GM21423 (cell line): ENCODE data around the gene LPAR5.

ENCODE experiments used
- ATAC-seq: cut with Tn5 transposase; IDR thresholded peaks from one replicate; pipeline ENCODE4 v1.9.1; 2021; ENCODE audit warnings: mild to moderate bottlenecking, moderate library complexity; ENCODE audit not compliant: unreplicated experiment

Gene LPAR5

DNA sequence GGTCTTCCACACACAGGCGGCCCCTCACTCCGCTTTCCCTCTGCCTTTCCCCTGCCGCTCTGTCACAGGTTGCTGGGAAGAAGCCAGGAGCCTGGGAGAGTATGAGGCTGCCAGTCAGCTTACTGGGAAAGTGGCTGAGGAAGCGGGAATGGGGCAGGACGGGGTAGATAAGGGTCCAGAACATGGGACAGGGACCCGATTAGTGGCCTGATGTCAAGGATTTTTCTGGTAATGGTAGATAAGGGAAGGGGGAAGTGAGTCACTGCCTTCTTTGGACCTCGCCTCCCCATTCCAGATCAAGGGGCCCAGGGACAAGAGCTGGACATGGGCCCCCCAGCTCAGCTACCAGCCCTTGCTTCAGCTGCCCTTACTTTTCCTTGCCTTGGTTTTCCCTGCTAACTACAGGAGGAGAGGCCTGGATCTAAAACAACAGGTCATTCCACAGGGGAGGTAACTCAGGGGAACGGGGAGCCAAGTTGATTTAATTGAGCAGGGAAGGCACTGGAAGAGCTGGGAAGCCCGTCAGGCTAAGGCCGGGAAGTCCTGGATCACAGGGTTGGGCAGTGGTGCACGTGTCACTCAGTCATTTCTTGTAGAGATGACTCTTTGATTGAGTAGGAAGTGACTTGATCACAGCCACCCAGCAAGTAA is 3.5 kb upstream of the LPAR5 start:
- ATAC-seq, result no peak

- no peak for ATAC-seq
Measured at GRCh38 chr12:6638305-6638704, 2.5 kb upstream of the LPAR5 start.

DNA sequence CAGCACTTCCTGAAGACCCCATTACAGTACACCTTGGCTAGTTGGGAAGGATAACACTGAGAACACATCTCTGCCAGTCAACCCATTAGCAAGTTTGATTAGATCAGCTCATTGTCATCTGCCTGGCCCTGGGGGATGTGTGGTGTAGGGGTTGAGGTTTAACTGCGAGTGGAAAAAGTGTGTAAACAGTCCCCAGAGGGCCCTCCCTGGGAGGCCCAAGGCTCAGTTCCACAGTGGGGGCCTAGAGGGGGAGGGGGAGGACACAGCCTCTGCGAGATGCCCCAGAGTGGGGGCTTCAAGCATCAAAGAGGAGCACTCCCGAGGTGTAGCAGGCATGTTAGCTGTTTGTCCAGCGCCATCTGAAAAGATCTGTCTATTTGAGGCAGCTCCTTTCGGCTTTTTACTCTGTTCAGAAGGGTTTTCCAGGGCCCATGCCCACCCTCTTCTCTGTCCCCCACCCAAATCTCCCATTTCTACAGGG is 344 bp downstream of the LPAR5 start:
- peak; percentile 38 for ATAC-seq

DNA sequence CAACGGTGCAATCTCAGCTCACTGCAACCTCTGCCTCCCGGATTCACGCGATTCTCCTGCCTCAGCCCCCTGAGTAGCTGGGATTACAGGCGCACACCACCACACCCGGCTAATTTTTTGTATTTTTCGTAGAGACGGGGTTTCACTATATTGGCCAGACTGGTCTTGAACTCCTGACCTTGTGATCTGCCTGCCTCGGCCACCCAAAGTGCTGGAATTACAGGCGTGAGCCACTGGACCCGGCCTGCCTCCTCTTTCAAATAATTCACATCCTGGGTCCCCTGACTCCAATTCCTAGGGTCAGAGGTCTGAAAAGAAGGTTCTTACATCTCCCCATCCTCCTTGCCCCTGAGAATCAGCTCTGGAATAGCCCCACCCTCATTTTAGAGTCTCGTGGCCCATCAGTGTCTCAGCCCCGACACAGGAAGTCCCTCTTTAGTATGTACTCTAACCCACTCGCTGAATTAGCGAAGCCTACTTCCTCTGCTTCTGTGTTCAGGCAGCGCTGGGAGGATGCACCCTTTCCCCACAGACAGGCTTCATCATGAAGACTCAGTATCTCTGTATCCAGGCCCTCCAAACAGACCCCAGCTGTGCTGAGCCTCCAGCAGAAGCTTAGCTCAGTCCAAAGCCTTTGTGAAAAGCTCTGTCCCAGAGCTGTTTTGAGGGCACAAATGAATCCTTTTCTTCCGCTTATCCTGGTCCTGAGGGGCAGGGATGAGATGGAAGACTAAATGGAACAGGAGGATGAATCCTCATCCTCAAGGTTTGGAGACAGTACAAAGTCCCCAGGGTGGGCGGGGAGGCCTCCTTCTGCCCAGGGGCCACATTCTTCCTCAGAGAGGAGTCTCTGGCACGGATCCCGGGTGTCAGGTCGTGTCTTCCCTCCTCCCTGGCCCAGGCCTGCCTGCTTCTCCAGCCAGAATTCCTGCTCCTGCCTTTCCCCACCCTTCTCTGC is 3.5 kb downstream of the LPAR5 start:
- ATAC-seq, result peak; percentile 58

DNA sequence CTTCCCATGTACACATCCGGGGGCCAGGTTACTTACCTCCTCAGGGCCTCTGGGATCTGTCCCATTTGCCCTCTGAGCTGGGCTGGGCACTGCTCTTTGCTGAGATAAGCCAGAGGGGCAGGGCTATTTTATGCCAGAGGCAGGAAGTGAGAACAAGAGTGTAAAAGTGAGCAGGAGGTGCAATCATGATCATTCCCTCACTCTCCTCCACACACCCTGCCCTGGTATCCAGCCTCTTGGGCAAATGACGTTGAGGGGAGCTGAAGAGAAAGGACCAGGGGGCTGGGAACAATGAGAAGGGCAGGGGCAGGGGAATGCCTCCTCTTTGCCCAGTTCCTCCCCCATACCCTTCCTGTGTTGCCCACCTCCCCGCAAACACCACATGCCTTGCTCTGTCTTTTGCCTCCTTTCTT is 4.2 kb downstream of the LPAR5 start:
- no peak for ATAC-seq

- no peak for ATAC-seq
Measured at GRCh38 chr12:6630736-6631135, 5.0 kb downstream of the LPAR5 start.

DNA sequence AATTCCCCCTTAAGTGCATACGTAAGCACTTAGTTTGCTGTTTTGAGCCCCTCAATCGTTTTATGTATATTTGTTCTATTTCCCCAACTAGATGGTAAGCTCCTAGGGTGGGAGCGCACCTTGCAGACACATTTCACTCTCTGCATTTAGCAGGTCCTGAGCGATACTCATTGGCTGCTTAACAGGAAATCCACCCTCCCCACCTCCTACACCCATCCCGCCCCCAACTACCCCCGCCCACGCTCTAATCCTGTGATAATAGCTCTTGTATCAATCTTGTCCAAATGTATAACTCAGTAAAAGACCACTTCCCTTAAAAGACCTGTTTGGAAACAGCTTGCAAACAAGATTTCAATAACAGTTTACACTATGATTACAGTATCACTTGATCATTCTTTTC is 8.1 kb downstream of the LPAR5 start:
- no peak for ATAC-seq

DNA sequence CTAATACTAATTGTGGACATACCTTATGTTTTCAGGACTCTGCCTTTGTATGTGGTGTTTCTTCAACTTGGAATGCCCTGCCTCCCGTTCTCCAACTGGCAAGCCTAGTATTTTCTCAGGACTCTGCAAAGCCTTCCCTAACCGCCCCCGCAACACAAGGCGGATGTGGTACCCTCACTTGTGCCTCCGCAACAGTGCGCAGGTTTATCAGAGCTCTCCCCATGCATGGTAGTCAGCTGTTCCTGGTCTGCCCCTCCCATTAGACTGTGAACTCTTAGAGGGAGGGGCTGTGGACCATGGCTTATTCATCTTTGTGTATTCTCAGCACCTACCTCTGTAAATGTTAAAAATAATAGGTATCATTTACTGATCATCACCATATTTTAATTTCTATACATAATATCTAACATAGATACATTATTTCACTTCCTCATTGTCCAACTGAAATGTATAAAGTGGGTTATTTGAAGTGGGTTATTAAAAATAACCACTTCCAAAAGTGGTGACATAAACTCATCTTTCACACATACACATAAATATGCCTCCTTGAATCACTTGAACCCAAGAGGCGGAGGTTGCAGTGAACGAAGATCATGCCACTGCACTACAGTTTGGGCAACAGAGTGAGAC is 9.0 kb downstream of the LPAR5 start:
- no peak for ATAC-seq

DNA sequence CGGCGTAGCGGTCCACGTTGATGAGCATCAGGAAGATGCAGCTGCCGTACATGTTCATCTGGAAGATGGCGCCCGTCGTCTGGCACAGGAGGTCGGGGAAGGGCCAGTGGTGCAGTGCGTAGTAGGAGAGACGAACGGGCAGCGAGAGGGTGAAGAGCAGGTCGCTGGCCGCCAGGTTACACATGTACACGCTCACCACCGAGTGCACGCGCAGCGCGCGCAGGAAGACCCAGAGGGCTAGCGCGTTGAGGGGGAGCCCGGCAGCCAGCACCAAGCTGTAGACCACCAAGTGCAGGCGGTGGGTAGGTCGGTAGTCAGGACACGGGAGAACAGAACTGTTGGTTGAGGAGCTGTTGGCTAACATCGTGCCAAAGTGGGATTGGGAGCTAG is 14.9 kb downstream of the LPAR5 start:
- ATAC-seq, result no peak

DNA sequence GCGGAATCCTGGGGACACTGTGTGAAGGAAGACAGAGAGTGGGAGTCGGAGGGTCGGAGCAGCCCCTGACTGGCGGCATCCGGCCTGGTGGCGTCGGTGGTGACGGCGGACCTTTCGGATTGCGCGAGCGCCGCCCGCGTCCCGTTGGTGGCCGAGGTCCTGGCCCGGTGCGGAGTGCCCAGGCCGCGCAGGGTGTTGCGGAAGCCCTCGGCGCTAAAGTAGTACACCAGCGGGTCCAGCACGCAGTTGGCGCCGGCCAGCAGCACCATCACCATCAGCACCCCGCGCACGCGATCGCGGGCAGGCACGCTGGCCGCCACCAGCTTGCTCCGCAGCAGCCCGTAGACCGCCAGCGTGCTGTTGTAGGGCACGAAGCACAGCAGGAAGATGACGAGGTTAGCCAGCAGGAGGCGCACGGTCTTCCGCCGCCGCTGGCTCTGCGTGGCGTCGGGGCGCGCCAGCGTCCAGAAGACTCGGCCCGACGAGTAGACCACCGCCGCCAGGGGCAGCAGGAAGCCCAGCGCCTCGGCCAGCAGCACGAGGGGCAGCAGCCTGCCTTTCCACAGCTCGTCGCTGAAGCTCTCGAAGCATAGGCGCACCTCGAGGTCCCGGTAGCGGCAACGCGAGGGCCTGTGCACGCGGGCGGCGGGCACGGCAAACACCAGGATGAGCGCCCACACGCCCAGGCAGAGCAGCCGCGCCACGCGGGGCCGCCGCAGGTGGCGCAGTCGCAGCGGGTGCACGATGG is 15.4 kb downstream of the LPAR5 start:
- no peak for ATAC-seq

- no peak for ATAC-seq
Measured at GRCh38 chr12:6618483-6619225, 17.1 kb downstream of the LPAR5 start.

- no peak for ATAC-seq
Measured at GRCh38 chr12:6615802-6616201, 20.0 kb downstream of the LPAR5 start.

DNA sequence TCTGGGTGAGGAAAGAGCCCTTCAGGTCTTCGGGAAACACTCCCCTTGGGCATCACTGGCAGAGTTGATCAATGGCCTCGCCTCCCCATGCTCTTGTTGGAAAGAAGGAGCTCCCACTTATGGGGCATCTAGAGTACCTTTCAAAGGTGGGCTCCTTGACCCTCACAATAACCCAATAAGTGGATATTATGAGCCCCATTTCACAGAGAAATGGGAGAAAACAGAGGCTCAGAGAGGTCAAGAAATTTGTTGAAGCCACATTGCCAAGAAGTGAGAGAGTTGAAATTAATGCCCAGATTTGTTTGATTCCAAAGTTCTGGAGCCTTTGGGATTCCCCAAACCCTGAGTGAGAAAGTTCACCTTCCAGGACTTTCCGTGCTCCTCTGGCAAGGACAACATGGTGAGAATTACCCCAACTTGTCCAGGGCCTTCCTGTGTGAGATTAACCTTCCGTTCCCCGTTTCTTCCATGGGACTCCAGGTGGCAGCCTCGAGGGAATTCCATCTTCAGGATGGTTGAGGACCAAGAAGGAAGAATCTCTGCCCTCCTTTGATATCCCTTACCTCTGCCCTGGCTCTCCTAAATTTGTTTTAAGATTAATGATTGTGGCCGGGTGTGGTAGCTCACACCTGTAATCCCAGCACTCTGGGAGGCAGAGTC is 21.1 kb downstream of the LPAR5 start:
- no peak for ATAC-seq

GRCh38 chr12:6613776-6614512 is 21.8 kb downstream of the LPAR5 start:
- ATAC-seq, result peak; percentile 41

- no peak for ATAC-seq
Measured at GRCh38 chr12:6613015-6613775, 22.6 kb downstream of the LPAR5 start.

DNA sequence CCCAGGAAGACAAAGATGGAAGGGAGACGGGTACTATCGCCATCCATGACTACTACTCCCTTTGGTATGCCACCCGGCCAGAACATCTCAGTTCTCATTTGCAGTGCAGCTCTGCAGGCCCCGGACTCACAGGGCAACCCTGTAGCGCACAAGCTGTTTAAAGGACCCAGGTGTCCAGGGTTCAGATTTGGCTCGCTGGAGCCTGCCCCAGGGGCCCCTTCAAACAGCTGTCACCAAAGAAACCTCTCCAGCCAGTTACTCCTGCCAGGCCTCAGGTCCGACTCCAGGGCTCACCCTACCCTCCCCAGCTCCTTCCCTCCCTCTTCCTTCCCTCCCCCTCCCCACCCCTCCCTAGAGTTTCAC is 23.1 kb downstream of the LPAR5 start:
- ATAC-seq, result no peak

GRCh38 chr12:6612247-6612646 is 23.5 kb downstream of the LPAR5 start:
- no peak for ATAC-seq

DNA sequence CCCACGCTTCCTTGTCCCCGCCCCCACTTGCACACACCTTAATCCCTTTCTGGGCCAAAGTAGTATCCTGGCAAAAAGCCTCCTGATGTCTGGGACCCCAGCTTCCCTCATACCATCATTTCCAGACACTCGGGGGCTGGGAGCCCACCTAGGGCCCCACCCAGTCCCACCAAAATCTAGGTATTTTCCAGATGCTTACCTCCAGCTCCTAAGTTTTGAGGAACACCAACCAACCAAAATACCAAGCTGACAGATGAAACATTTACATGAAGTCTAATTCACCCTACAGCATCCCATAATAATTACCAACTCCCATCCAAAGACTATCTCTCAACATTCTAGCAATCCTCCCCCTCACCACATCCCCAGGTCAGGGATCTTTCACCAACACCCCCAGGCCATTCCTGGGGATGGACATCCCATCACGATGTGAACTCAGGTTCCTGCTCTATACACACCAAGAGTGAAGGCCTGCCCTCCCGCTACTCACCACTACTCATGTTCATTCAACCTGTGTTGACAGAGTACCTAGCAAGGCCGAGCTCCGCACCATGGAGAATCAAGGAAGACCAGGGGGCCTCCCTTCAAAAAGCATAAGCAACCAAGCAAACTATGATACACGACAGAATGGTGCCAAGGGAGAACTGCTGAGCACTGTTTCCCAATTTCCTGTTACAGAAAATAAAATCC is 27.0 kb downstream of the LPAR5 start:
- no peak for ATAC-seq
